Stimulated activated CD8-positive, alpha-beta memory T cell treated with anti-CD3 and anti-CD28 coated beads, Interleukin-15, amount 100 ng/mL, for 4 hours (primary cell): ENCODE data around the gene PNPLA1.

Source experiments
- DNase-seq, 2 donors: peaks; one replicate each; pipeline ENCODE4 v3.0.0-alpha.2; 2020; ENCODE audit warnings: low read depth in 2 of 2

PNPLA1 gene

GRCh38 chr6:36315921-36316320, 46.1 kb downstream of the PNPLA1 start:
- DNase-seq, result no peak

DNA sequence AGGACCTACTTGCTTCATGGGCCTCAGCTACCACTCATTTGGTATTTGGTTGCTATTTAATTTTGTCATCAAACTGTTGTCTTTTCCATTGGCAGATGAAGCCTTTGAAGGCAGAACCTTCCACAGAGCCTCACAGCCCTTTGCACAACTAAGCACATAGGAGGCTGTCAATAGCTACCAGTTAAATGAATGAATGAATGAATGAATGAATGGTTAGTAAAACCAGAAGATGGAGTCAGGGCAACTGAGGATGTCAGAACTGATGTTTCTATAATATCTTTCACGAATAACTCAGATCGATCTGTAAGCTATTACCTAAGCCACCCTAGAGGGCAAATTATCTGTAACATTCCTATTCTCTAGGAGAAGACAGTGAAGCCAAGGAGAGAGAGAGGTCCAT, 47.8 kb downstream of the PNPLA1 start:
- DNase-seq, result no peak

DNA sequence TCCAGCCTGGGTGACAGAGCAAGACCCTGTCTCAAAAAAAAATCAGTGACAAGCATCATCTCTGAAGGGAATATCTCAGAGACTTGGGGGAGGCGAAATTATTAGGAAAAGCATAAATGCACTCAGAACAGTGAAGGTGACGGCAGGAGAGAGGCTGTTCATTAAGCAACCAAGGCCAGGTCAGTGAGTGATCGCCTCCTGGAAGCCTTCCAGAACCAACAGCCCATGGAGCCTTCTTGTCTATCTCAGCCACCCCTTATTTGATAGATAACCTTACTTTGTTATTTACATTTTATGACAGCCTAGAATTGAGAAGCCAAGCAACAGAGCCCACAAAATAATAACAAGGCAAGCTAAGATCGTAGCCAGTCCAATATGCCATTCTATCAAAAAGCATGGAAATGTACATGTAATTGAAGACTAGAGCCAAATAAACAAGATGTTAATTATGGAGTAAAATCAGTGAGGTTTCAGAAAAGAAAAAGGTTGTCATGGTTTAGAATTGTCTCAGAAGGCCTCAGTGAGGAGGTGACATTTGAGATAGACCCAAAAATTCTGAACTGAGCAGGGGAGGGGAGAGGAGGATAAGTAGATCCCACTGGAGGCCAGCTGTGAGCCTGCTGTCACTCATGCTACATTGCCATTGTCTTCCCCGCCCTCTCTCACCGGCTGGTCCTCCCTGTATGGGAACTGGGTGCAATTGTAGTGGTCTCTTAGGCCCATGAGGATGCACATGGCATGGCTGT, 49.0 kb downstream of the PNPLA1 start:
- no peak for DNase-seq

DNA sequence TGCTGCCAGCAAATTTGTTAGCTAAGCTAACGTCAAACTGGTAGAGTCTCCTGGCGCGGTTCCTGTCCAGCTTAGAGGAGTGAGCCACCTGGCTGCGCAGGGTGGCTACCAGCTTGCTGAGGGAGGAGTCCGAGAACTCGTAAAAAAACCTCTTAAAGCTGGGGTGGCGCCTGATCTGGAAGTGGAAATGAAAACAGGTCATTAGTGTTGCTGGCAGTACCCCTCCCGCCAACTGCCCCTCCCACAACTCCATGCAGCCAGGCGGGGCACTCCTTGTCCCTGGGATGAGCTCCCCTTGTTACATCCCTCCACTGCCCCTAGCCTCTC, 49.5 kb downstream of the PNPLA1 start:
- no peak for DNase-seq

GRCh38 chr6:36319821-36320220, 50.0 kb downstream of the PNPLA1 start:
- no peak for DNase-seq

- no peak for DNase-seq
These were observed 50.6 kb downstream of the PNPLA1 start for GRCh38 chr6:36320475-36320874.

- DNase-seq, result no peak
These were observed 52.7 kb downstream of the PNPLA1 start for GRCh38 chr6:36322591-36322990.

DNA sequence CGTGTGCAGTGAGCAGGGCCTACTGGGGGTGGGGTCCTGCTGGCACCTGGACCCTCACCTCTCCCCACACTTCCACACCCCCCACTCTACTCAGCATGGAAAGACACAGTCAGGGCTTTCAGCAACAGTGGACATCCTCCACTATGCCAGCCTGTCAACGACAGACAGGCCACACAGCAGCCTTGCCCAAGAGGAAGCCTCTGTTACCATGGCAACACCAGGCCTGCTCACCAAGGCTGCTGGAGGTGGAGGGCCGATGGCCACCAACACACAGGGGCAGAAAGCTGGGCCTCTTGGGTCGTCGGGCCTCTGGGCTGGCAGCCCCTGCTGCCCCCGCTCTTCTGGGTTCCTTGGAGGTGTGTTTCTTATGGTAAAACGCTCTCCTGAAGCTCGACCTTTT, 53.2 kb downstream of the PNPLA1 start:
- DNase-seq, result no peak

DNA sequence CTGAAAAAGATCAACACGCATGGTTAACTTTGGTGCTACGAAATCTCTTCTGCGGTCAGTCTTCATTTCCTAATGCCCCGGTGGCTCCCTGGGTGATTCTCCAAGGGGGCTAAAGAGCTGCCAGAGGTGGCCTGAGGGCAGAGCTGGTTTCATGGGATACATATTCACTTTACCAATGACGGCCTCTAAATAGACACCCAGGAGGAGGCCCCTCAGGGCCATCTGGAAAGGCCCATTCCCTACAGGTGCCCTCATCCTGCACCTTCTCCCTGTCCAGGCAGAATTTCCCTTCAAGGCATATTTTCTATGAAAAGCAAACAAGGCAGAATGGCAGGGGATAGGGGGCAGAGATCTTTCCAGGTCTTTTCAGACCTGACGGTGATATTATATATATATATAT, 54.3 kb downstream of the PNPLA1 start:
- DNase-seq, result no peak

- no peak for DNase-seq
These were observed 54.9 kb downstream of the PNPLA1 start for GRCh38 chr6:36324715-36325114.

DNA sequence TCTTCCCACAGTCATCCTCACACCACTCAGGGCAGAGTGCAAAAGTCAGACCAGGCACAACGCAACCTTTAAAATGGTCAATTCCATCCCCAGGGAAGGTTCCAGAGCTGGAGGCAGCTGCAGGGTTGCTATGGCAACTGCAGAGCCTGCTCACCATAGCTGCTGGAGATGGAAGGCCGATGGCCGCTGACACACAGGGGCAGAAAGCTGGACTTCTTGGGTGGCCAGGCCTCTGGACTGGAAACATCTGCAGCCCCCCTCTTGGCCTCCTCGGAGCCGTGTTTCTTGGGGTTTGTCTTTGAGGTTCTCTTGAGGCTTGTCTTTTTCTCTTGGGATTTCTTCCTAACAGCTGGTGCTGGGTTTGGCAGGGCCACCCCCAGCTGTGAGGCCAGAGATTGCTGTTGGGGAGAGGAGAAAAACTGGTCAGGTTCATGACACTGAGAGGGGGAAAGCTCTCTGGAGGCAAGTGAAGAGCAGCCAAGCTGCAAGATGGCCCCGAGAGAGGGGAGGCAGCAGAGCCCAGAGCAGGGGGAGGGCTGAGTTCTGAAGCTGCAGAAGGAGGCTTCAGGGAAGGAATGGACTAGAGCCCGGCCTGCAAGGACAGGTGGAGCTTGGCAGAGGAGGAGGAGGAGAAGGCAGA, 56.6 kb downstream of the PNPLA1 start:
- no peak for DNase-seq

DNA sequence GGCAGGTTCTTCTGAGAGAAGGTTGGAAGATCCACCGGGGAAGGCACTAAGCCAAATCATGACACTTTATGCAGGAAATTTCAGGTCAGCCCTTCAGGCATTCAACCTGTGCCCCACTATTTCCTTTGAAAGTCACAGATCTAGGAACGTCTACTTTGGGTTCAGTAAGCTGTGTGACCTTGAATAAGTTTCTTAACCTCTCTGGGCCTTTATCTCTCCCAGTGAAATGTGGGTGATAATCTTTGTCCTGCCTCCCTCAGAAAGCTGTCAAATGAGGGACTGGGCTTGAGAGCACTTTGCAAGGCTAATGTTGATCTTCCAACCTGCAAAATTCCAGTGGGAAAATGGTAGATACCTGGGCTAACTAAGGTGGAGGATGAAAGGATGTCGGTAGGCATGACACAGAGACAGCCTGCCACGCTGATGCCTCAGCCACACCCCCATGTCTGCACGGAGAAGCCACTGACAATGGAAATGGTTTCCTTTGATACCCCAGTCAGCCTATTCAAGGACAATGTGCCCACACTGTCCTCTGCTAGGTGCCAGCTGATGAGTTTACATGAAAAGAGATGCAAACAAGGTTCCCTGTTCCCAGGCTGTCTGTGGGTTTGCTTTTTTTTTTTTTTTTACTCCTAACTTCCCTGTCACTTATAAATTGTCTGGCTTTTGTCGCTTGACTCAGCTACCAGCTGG, 57.5 kb downstream of the PNPLA1 start:
- no peak for DNase-seq

DNA sequence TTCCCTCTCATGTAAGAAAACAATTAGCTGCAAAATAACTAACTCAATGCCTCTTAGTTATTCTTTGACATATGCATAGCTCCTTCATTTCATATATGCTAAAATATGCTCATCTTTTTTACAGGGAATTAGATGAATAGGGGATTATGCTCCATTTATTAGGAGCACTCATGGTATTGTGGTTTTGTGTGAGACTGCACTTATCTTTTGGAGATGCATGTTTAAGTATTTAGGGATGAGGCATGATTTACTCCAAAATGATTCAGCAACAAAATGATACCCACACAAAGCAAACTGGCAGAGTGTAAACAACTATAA, 58.0 kb downstream of the PNPLA1 start:
- no peak for DNase-seq

- no peak for DNase-seq
These were observed 58.7 kb downstream of the PNPLA1 start for GRCh38 chr6:36328600-36328999.

- no peak for DNase-seq
These were observed 60.0 kb downstream of the PNPLA1 start for GRCh38 chr6:36329798-36330291.

DNA sequence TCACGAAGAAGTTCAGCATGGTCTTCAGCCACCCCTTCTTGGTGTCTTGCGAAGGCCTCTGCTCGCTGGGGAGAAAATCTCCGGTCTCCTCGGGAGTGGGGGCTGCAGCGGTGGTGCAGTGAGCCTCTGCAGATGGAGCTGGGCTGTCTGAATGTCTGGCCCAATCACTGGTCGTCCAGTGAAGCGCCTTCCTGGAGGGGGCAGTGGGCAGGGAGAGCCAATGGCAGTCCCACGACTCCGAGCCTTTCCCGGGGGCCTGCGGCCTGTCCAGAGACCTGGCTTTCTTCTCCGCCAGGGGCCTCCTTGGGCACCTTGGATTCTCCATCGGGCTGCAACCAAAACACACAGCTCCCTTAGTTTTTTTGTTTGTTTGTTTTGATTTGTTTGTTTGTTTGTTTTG, 60.5 kb downstream of the PNPLA1 start:
- no peak for DNase-seq

- DNase-seq, result no peak
These were observed 61.5 kb downstream of the PNPLA1 start for GRCh38 chr6:36331381-36331780.

- DNase-seq, result no peak
These were observed 63.5 kb downstream of the PNPLA1 start for GRCh38 chr6:36333171-36333895.

- no peak for DNase-seq
These were observed 64.3 kb downstream of the PNPLA1 start for GRCh38 chr6:36333931-36334725.

DNA sequence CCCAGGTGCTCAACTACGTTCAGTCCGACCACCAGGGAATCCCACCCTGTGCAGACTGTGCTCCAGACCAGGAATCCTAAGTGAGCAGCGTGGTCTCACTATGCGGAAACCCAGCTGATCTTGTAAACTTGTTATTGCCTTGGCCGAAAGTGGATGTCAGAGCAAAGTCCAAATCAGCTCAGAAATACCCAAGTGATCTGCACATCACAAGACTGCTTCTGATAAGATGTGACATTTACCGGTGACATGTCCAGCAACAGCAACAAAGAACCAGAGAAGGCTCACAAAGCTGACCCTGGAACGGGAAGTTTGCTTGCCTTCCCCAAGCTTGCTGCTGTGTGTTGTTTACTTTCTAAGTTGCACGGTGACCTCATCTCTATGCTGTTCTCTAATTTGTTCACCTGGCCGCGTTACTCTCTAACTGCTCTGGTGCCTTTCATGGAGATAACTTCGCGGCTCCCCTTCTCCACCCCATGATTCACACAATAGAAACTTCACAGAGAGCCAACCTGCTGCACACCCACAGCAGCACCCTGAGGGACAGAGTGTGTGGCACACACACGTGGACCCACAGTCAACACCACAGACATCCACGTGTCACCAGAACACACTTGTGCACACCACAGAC, 65.1 kb downstream of the PNPLA1 start:
- no peak for DNase-seq
